NCI-H226 (cell line): ENCODE data around the gene DENND1A.
"Not testable (repeated sequence)": the region's sequence is repeated elsewhere in the genome, so short reads cannot be mapped to it uniquely, and the experiment has no call there.

Source experiments
- DNase-seq: peaks from one replicate; pipeline ENCODE4 v3.0.0-alpha.2; 2015

Gene DENND1A

DNA sequence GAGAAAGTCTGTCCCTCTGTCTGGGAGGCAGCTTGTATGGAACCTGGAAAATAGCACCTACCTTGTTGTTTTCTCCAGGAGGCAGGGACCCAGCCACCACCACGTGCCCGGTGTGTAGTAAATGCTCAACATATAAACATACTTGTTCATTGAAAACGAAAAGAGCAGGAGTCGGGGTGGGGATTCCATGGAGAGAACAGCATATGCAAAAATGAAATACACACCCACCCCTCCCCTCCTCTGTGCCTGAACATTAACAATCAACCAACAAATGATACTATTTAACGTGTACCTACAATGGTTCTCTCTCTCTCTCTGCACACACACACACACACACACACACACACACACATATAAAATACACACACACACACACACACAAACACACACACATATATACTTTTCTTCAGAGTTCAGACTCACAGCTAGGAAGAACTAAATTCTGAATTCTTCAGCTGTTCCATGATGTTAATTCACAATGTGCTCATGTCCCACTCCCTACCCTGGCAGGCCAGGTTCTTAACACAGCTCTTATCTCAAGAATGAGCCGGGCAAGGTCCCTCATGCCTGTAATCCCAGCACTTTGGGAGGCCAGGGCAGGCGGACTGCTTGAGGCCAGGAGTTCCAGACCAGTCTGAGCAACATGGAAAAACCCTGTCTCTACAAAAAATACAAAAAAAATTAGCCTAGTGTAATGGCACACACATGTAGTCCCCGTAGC, 16.3 kb upstream of the DENND1A start:
- DNase-seq = no peak

DNA sequence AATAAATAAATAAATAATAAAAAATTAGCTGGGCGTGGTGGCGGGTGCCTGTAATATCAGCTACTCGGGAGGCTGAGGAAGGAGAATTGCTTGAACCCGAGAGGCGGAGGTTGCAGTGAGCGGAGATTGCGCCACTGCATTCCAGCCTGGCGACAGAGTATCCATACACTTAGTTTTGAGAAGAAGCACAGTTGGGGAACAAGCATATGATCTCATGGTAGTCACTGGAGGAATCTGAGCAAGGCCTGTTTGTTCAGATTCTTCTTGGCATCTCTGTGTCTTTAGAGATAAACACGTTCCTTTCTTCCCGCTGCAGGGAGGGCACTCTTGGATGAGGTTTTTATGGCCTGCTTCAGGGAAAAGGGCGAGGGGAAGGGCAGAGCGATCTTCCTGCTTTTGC, 15.6 kb upstream of the DENND1A start:
- DNase-seq = no peak

DNA sequence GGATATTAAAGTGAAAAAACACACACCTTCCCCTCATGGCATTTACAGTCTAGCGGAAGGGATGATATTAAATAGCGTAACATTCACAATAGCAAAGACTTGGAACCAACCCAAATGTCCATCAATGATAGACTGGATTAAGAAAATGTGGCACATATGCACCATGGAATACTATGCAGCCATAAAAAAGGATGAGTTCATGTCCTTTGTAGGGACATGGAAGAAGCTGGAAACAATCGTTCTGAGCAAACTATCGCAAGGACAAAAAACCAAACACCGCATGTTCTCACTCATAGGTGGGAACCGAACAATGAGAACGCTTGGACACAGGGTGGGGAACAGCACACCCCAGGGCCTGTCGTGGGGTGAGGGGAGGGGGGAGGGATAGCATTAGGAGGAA, 14.5 kb upstream of the DENND1A start:
- not testable (repeated sequence) for DNase-seq

- DNase-seq = no peak
These were observed 13.7 kb upstream of the DENND1A start for GRCh38 chr9:123943671-123944070.

DNA sequence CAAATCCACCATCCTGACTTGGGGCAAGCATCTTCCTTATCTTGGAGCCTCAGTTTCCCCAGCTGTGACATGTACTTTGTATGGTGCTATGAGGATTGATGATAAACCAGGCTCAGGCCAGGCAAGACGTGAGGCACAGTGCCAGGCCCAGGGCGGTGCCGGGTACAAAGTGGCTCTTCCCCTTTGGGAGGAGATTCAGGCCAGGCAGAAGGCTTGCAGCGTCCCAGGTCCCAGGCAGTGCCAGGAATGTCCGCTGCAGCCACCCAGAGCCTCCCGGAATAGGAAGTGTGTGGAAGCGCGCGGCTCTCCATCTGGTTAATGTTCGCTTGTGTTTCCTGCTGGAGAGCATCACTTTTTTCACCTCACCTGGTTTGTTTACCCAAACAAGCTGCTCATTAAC, 12.6 kb upstream of the DENND1A start:
- no peak for DNase-seq

GRCh38 chr9:123941524-123942070, 11.7 kb upstream of the DENND1A start:
- no peak for DNase-seq

DNA sequence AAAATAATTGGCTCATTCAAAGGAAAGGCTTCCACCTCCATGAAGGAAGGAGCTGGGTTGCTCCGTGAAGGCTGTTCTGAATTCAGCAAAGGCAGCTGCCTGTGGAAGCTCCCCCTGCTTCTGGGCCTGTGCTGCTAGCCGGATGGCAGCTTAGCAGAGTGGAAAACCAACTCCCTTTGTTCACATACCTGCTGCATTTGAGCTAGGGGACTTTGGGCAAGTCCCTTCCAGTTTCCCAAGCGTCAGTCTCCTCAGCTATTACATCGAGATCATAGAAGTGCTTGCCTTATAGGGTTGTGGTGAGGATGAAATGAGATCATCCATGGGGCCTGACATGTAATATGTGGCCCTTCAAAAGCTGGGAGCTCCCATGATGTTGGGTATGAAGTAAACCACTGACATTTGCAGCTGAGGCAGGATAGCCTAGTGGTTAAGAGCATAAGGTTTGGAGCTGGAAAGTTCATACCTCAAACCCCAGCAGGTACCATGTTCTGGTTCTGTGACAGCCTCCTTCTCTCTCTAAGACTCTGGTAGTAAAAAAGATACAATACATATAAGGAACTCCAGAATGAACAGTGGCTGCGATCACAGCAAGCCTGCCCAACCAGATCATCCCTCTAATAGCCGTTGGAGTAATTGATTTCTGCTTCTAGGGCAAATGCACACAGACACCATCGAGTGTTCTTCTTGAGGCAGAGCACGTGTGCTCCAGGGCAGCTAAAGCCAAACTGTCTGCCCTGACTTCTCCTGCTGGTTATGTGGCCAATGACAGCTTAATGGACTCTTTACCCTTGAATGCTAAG, 11.0 kb upstream of the DENND1A start:
- no peak for DNase-seq

- DNase-seq = no peak
These were observed 8.5 kb upstream of the DENND1A start for GRCh38 chr9:123938401-123938800.

DNA sequence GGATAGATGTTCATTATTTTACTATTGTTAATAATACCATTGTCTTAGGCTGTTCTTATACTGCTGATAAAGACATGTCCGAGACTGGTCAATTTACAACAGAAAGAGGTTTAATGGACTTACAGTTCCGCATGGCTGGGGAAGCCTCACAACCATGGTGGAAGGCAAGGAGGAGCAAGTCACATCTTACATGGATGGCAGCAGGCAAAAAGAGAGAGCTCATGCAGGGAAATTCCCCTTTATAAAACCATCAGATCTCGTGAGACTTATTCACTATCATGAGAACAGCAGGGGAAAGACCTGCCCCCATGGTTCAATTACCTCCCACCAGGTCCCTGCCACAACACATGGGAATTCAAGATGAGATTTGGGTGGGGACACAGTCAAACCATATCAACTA, 6.6 kb upstream of the DENND1A start:
- not testable (repeated sequence) for DNase-seq

DNA sequence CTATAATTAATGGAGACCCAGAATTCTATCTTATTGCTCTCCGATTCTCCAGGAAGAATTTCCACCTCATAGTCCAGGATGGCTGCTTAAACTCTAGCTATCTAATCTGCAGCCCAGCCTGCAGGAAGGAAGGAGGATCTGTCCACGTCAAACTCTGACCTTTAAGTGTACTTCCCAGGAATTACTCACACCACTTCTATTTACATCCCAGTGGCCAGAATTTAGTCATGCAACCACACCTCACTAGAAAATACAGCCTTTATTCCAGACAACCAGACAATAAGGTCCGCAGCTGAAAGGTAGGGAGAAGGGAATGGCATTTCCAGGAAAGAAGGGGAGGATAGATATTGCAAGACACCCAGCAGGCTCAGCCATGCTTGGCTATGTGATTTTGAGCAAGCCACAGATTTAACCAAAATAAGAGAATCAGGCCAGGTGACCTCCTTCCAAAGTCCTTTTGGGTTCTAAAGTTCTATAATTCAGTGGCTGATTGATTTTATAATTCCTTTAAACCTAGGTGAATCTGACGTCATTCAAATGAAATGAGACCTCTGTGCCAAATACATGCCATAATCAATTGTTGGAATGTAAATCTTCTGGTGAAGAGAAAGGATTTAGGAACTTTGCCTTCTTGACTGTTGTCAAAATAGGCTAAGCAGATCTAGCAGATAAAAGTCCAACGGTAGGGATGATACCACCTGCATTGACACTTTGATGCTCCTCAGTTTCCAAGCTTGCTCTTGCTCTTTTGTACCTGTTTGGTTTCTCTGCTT, 3.7 kb upstream of the DENND1A start:
- DNase-seq = peak; percentile 94

DNA sequence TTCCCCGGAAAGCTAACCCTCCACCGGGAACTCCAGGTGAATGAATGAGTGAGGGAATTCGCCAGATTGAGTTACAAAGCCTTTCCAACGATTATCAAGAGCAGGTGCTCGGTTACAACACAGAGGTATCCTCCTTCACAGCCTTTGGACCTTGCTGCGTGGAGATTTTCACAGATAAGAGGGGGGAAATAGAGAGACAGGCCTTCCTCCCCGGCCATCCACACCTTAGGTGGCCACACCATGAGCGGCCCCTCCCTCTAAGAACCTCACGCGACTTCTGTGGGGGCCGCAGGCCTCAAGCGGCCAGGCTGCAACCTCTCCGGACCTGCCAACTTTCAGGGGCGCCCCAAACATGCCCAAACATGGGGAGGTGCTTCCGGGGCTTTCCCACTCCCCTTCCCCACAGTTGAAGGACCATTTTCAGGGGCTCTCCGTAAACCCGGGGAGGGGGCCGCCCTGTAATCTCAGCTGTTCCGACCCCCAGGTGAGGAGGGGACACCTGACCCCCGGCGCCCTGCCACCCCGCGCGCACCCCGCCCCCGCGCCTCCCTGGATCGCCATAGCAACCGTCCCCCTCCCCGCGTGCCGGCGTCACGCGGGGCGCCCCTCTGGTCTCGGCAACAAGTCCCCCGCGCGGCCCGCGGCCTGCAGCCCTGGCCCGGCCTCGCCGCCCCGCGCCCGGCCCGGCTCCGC, 603 bp downstream of the DENND1A start:
- DNase-seq = no peak

GRCh38 chr9:123928533-123929176, 1.3 kb downstream of the DENND1A start:
- no peak for DNase-seq

- DNase-seq = peak; percentile 72
These were observed 2.0 kb downstream of the DENND1A start for GRCh38 chr9:123927625-123928532.

- no peak for DNase-seq
These were observed 3.0 kb downstream of the DENND1A start for GRCh38 chr9:123926941-123927340.

DNA sequence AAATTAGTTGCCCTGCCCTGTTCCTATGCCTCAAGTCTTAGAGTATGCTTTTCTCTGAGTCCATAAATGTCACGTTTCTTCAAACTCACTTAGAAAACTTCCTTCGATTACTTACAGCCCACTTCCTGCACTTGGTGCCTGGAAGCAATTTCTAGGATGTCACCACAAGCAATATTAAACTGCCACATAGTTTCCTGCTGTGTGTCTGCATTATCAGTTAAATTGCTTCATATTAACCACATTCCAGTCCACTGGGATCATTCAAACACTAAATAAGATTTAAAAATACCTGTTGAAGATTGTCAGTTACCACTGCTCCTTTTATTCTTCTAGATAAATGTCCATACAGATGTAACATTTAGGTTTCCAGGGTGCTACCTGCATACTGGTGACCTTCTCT, 4.1 kb downstream of the DENND1A start:
- peak; percentile 35 for DNase-seq

- no peak for DNase-seq
These were observed 4.8 kb downstream of the DENND1A start for GRCh38 chr9:123925161-123925560.

DNA sequence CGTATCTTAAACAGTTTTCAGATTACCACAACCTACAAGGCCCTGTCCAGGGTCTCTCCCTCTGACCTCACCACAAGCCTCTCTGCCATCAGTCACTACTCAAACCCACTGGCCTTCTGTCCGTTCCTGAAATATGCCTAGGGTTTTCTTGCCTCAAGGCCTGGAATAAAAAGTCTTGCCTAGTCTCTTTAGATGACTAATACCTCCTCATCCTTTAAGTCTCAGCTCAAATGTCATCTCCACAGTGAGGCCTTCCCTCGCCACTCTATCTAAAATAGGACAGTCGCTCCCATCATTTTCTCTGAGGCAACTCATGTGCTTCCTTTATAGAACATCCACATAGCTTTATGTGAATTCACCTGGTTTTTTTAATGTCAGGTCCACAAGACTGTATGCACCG, 5.2 kb downstream of the DENND1A start:
- peak; percentile 25 for DNase-seq

- no peak for DNase-seq
These were observed 6.0 kb downstream of the DENND1A start for GRCh38 chr9:123923884-123924283.

DNA sequence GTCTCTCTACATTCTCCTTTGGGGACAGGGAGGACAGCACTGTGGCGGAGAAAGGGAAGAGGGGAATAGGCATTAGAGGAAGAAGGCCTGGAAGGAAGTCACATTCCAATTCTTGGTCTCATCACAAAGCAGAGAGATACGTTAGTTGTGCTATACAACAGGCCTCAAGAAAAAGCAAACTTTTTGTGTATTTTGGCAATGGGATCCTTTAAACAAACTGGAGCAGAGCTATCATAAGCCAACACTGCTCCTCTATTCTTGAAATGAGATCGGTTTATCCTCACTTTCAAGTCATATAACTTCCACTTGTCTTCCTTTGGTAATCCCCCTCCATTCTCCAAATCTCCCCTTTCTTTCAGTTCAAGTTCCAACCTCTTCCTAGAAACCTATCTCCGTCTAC, 6.5 kb downstream of the DENND1A start:
- DNase-seq = no peak

DNA sequence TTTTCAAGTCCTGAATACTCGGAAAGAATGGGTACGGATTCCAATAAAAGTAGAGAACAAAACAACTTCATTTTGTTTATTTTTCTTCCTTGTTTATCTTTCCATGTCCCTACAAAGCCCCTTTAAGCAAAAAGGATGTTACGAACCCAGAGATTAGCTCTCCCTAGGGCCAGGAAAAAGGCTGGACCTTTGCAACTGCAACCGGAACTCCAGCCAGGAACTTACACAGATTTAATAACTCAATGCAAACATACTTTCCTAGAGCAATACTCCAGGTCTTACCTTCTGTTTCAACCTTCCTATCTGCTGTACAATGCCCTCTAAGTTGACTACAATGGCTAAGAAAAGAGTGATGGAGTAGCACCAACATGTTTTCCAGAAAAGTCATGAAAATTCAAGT, 7.0 kb downstream of the DENND1A start:
- no peak for DNase-seq

- no peak for DNase-seq
These were observed 7.5 kb downstream of the DENND1A start for GRCh38 chr9:123922431-123922830.
